Activated CD4-positive, alpha-beta T cell treated with anti-CD3 and anti-CD28 coated beads, Interleukin-2, amount 10 ng/mL, durations not matched to agents 7 days and 5 days (primary cell): ENCODE measurements around the gene NEGR1. TPM values are rescaled to one million over a fixed set of nuclear protein-coding genes. Genes with fewer than 3 reads are reported as not detected.

ENCODE experiments used
- CTCF ChIA-PET: fragments of 350-600 bp; sonication (Branson Sonifier 250); formaldehyde crosslinking; loops from one replicate; lab custom pipeline; 2021; ENCODE audit warnings: antibody characterized with exemption; lab: Charles Lee
- POLR2A ChIA-PET: fragments of 350-600 bp; sonication (Branson Sonifier 250); formaldehyde crosslinking; loops from one replicate; lab custom pipeline; 2021; ENCODE audit warnings: antibody characterized with exemption; lab: Charles Lee
- DNase-seq: peaks from one replicate; pipeline ENCODE4 v3.0.0-alpha.2; 2020
- H3K27ac Mint-ChIP-seq: one replicate; pipeline ENCODE4 v1.8.0; 2021; ENCODE audit warnings: mild to moderate bottlenecking, moderate library complexity, mixed read lengths
- H3K27me3 Mint-ChIP-seq: one replicate; pipeline ENCODE4 v1.8.0; 2021; ENCODE audit warnings: mixed read lengths
- H3K36me3 Mint-ChIP-seq: one replicate; pipeline ENCODE4 v1.8.0; 2021; ENCODE audit warnings: low read depth, mixed read lengths
- H3K4me1 Mint-ChIP-seq: one replicate; pipeline ENCODE4 v1.8.0; 2021; ENCODE audit warnings: mixed read lengths
- H3K4me3 Mint-ChIP-seq: one replicate; pipeline ENCODE4 v1.8.0; 2021; ENCODE audit warnings: mild to moderate bottlenecking, moderate library complexity, mixed read lengths
- H3K9me3 Mint-ChIP-seq: one replicate; pipeline ENCODE4 v1.8.0; 2021; ENCODE audit warnings: mixed read lengths
- total RNA-seq, 2 experiments: library from RNA; stranded (reverse); gene quantifications; one replicate each; pipeline ENCODE4 v1.2.3, GENCODE V29; 2021

Gene NEGR1
- total RNA-seq, 2 experiments from 2014 or later, result not detected

DNA sequence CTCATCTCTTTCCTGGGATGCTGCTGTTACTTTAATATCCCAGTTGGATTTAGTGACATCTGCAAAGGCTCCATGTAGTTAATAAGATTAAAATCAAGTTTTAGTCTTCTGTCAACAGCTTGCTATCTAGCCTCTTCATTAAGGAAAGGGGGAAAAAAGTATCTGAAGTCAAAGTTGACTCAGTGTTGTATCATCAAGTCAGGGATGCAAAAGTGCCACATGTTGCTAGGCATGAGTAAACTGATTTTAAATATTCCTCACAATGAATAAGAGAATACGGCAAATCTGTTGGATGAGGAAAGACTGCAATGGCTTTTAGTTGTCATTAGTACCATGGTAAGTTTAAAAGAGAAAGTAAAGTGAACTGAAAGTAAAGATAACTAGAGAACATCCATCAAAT, 818.3 kb downstream of the NEGR1 start:
- Mint-ChIP-seq H3K36me3 (no peaks in the 10 kb centered on the region), H3K9me3 (no peaks in the 10 kb centered on the region), H3K27ac (no peak overlapping the region), H3K4me3 (no peak overlapping the region), H3K4me1 (no peaks in the 10 kb centered on the region), H3K27me3 (no peaks in the 10 kb centered on the region)
- no peak for DNase-seq
- POLR2A ChIA-PET, result no interaction called here
- CTCF ChIA-PET, result no interaction called here

DNA sequence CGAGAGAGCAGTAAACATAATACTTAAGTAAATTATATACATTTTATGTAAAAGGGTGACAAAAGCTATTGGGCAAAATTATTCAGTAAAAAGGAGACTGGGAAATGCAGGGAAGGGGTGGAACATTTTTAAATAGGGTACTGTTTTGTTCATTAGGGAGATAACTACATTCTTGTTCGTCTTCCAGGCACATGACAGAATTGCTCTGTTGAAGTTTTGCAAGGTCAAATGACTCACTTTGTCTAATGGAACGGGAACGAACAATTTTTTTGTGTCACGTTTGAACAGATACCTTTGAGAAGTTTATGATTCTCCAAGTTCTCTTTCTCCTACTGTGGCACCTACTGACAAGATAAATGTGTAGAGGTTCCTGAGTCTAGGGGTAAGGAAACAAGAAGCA, 819.2 kb downstream of the NEGR1 start:
- no peaks in the 10 kb centered on the region for H3K36me3 Mint-ChIP-seq
- H3K4me1 Mint-ChIP-seq, result no peaks in the 10 kb centered on the region
- H3K27me3 Mint-ChIP-seq, result no peaks in the 10 kb centered on the region
- CTCF ChIA-PET, result no interaction called here
- POLR2A ChIA-PET, result no interaction called here
- no peak overlapping the region for H3K4me3 Mint-ChIP-seq
- no peaks in the 10 kb centered on the region for H3K9me3 Mint-ChIP-seq
- no peak for DNase-seq
- H3K27ac Mint-ChIP-seq, result no peak overlapping the region

DNA sequence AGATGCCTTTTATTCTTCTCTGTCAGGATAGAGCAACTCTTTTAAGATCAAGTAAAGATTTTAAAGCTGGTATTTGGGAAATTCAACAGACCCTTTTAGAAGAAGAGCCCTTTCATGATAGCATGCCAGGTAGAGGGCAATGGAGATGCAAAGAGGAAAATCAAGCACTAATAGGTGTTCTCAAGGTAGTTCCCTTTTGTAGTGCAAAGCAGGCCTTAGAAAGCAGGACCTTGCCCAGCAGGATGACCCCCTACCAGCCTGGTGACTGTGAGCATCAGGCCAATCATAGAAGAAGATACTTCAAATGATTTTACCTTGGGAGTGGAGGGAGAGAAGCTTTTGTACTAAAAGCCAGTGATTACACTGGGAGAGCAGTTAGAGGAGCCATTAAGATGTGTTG, 820.1 kb downstream of the NEGR1 start:
- no peaks in the 10 kb centered on the region for H3K9me3 Mint-ChIP-seq
- ChIA-PET CTCF (no interaction called here), POLR2A (no interaction called here)
- H3K27me3 Mint-ChIP-seq, result no peaks in the 10 kb centered on the region
- no peaks in the 10 kb centered on the region for H3K36me3 Mint-ChIP-seq
- H3K4me3 Mint-ChIP-seq, result no peak overlapping the region
- DNase-seq, result no peak
- H3K4me1 Mint-ChIP-seq, result no peaks in the 10 kb centered on the region
- no peak overlapping the region for H3K27ac Mint-ChIP-seq

DNA sequence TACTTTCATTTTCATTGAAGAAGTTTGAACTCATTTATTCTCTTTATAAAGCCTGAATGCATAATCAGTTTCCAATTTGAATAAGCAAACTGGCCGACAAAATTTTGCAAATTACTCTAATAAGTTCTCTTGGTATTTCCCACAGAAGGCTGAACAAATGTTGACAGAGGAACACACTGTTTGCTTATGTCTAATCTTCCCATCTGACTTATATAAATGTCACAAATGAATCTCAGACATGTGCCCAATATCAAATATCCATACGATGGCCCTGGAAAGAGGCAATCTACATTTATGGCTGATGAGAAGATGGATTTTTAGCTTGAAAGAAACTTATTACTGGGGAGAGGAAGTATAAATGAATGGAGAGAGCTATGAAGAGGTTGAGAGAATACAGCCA, 820.9 kb downstream of the NEGR1 start:
- H3K36me3 Mint-ChIP-seq, result no peaks in the 10 kb centered on the region
- CTCF ChIA-PET, result no interaction called here
- no peaks in the 10 kb centered on the region for H3K4me1 Mint-ChIP-seq
- H3K27ac Mint-ChIP-seq, result no peak overlapping the region
- no peak for DNase-seq
- POLR2A ChIA-PET, result no interaction called here
- no peak overlapping the region for H3K4me3 Mint-ChIP-seq
- H3K9me3 Mint-ChIP-seq, result no peaks in the 10 kb centered on the region
- no peaks in the 10 kb centered on the region for H3K27me3 Mint-ChIP-seq

DNA sequence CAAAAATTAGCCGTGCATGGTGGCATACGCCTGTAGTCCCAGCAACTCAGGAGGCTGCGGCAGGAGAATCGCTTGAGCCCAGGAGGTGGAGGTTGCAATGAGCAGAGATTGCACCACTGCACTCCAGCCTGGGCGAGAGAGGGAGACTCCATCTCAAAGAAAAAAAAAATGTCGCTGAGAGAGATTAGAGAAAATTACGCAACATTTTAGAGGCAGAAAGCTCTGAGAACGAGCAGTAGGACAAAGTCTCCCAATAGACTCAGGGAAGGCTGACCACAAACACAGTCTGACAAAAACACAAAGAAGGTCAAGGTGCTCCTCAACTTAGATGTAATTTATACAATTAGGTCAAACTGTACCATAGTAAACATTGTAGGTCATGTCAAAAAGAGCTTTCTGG, 833.9 kb downstream of the NEGR1 start:
- Mint-ChIP-seq H3K36me3 (no peaks in the 10 kb centered on the region), H3K27ac (no peak overlapping the region), H3K27me3 (no peaks in the 10 kb centered on the region), H3K4me3 (no peak overlapping the region), H3K9me3 (no peaks in the 10 kb centered on the region), H3K4me1 (no peaks in the 10 kb centered on the region)
- CTCF ChIA-PET, result no interaction called here
- DNase-seq, result no peak
- POLR2A ChIA-PET, result no interaction called here

DNA sequence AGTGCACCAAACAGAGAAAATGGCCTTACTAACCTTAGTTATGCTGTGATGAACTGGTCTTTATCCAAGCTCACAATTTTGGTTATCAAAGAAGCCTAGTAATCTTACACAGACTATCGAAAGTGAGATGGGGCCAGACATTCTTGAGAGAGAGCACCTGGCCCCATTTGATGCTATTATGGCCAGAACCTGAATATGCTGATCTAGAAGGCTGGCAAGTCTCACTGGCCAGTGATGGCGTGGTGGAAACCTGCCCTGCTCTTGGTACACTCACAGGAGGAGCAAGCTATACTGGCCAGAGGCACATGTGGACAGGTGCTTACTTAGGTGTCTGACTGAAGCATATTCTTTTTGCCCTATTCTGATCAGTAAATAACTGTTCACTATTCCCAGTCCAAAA, 843.7 kb downstream of the NEGR1 start:
- no peak for DNase-seq
- ChIA-PET POLR2A (no interaction called here), CTCF (no interaction called here)
- H3K27ac Mint-ChIP-seq, result no peak overlapping the region
- H3K27me3 Mint-ChIP-seq, result no peaks in the 10 kb centered on the region
- no peaks in the 10 kb centered on the region for H3K36me3 Mint-ChIP-seq
- H3K9me3 Mint-ChIP-seq, result no peaks in the 10 kb centered on the region
- no peak overlapping the region for H3K4me3 Mint-ChIP-seq
- no peaks in the 10 kb centered on the region for H3K4me1 Mint-ChIP-seq

DNA sequence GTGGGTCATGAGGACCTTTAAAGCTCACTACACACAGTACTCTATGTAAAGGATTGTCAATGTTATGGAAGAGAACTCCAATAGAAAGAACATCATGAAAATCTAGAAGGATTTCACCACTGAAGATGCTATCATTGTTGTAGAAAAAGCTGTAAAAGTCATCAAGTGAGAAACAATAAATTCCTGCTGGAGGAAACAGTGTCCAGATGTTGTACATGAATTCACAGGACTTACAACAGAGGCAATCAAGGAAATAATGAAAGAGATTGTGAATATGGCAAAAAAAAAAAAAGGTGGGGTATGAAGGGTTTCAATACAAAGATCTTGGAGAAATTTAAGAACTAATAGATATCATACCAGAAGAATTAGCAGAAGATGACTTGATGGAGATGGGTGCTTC, 846.4 kb downstream of the NEGR1 start:
- POLR2A ChIA-PET, result no interaction called here
- DNase-seq, result no peak
- H3K36me3 Mint-ChIP-seq, result no peaks in the 10 kb centered on the region
- no peaks in the 10 kb centered on the region for H3K4me1 Mint-ChIP-seq
- H3K4me3 Mint-ChIP-seq, result no peak overlapping the region
- CTCF ChIA-PET, result no interaction called here
- no peaks in the 10 kb centered on the region for H3K27me3 Mint-ChIP-seq
- no peak overlapping the region for H3K27ac Mint-ChIP-seq
- no peaks in the 10 kb centered on the region for H3K9me3 Mint-ChIP-seq

DNA sequence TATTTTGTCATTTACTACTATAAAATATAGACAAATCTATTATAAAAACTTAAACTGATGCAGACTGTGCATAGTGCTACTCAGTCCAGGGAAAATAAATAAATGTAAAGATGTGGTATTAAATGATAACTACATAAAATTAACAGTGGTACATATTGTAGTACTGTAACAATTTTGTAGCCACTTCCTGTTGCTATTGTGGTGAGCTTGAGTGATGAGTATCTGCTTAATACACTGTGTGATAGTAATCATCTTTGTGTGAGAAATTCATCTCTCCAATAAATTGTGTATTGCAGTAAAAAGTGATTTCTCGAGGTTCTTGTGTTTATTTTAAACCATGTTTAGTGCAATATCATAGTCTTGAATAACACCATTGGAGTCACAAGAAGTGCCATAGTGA, 848.1 kb downstream of the NEGR1 start:
- no peaks in the 10 kb centered on the region for H3K4me1 Mint-ChIP-seq
- no peak overlapping the region for H3K4me3 Mint-ChIP-seq
- DNase-seq, result no peak
- H3K27me3 Mint-ChIP-seq, result no peaks in the 10 kb centered on the region
- H3K36me3 Mint-ChIP-seq, result no peaks in the 10 kb centered on the region
- no peak overlapping the region for H3K27ac Mint-ChIP-seq
- CTCF ChIA-PET, result no interaction called here
- POLR2A ChIA-PET, result no interaction called here
- no peaks in the 10 kb centered on the region for H3K9me3 Mint-ChIP-seq

DNA sequence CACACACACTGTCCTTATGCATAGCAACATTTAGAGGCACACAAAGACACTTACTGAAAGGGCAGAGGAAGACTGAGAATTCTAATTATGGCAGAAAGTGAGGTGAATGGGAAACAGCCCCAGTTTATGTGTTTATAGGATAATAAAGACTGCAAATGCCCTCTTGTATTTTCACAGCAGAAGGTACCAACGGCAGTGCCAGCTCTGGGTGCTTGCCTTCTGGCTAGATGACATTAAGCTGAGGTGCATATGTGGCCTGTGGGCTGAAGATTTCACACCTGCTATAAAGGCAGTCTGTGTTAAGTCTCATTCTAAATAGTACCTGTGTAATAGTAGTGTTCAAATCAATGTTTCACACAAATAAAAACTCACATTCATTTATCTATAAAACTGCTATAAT, 854.3 kb downstream of the NEGR1 start:
- DNase-seq, result no peak
- ChIA-PET POLR2A (no interaction called here), CTCF (no interaction called here)
- Mint-ChIP-seq H3K36me3 (no peaks in the 10 kb centered on the region), H3K9me3 (no peaks in the 10 kb centered on the region), H3K4me1 (no peaks in the 10 kb centered on the region), H3K4me3 (no peak overlapping the region), H3K27ac (no peak overlapping the region), H3K27me3 (no peaks in the 10 kb centered on the region)

DNA sequence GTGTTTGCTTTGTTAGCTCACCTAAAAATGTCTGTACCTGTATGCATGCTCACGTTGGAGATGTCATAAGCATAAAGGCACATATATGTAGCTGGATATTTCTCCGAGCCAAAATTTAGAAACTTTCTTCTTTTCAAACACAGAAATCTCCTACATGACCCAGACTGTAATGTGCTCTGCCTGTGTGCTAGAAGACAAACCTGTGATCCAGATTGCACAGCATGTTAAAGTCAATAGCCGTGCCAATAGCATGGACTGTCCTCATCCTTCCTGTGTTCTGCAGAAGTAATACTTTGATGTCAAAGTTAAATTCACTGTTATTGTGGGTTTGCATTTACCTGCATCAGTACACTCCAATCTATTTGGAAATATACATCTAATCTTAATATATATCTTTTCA, 855.3 kb downstream of the NEGR1 start:
- CTCF ChIA-PET, result no interaction called here
- Mint-ChIP-seq H3K36me3 (no peaks in the 10 kb centered on the region), H3K27ac (no peak overlapping the region)

DNA sequence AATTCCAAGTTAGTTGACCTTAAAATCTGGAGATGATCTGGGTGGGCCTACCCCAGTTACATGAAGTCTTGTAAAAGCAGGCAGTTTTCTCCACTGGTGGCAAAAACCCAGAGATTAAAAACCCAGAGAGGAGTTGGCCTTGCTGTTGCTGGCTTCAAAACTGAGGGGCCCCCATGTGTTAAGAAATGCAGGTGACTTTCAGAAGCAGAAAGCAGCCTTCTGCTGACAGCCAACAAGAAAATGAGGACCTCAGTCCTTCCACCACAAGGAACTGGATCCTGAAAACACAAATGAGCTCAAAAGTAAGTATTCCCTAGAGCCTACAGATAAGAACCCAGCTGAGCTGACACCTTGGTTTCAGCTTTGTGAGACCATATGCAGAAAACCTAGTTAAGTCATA, 857.8 kb downstream of the NEGR1 start:
- H3K4me3 Mint-ChIP-seq, result no peak overlapping the region
- ChIA-PET CTCF (no interaction called here), POLR2A (no interaction called here)
- no peaks in the 10 kb centered on the region for H3K4me1 Mint-ChIP-seq
- no peaks in the 10 kb centered on the region for H3K27me3 Mint-ChIP-seq
- no peak for DNase-seq
- H3K27ac Mint-ChIP-seq, result no peak overlapping the region
- no peaks in the 10 kb centered on the region for H3K9me3 Mint-ChIP-seq
- H3K36me3 Mint-ChIP-seq, result no peaks in the 10 kb centered on the region

More for the DNA sequence above, 855.3 kb downstream of the NEGR1 start:
- Mint-ChIP-seq H3K9me3 (no peaks in the 10 kb centered on the region), H3K4me1 (no peaks in the 10 kb centered on the region), H3K27me3 (no peaks in the 10 kb centered on the region), H3K4me3 (no peak overlapping the region)
- DNase-seq, result no peak
- POLR2A ChIA-PET, result no interaction called here

DNA sequence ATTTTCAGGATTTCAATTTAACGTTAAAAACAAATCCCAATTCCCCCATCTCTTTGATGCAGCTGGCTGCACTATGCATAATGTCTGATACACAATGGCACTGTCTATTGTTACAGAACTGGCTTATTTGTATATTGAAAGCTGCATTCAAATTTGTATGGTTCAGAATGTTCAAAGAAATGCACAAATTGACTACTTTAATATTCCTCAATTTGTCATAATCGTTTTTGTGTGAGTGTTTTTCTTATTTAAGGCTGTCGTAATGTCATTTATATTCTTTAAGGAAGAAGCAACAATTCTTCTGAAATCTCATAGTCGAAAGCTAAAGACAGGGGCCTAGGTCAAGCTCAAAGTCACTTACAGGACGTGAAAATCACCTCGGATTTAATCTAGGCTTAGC, 860.1 kb downstream of the NEGR1 start:
- Mint-ChIP-seq H3K9me3 (no peaks in the 10 kb centered on the region), H3K4me1 (no peaks in the 10 kb centered on the region), H3K27ac (no peak overlapping the region), H3K4me3 (no peak overlapping the region), H3K27me3 (no peaks in the 10 kb centered on the region), H3K36me3 (no peaks in the 10 kb centered on the region)
- ChIA-PET CTCF (no interaction called here), POLR2A (no interaction called here)
- no peak for DNase-seq

DNA sequence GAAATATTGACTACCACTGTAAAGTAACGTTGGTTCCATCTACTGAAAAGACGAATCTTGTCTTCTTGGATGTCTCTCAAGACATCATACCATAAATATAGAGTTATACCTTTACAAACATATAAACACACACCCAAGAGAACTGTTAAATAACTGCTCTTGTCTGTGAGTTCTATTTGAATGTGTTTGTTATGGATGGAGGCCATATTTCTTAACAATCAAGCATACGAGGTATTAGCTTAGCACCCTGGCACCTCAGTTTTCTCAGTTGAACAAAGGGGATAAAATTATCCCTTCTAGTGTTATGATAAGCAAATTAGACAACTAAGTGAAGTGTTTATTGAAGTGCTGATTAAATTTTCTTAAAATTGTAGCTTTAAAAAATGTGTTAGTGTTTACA, 864.9 kb downstream of the NEGR1 start:
- DNase-seq, result no peak
- no peaks in the 10 kb centered on the region for H3K4me1 Mint-ChIP-seq
- CTCF ChIA-PET, result no interaction called here
- no peaks in the 10 kb centered on the region for H3K36me3 Mint-ChIP-seq
- no peak overlapping the region for H3K4me3 Mint-ChIP-seq
- H3K27me3 Mint-ChIP-seq, result no peaks in the 10 kb centered on the region
- POLR2A ChIA-PET, result no interaction called here
- no peak overlapping the region for H3K27ac Mint-ChIP-seq
- no peaks in the 10 kb centered on the region for H3K9me3 Mint-ChIP-seq

DNA sequence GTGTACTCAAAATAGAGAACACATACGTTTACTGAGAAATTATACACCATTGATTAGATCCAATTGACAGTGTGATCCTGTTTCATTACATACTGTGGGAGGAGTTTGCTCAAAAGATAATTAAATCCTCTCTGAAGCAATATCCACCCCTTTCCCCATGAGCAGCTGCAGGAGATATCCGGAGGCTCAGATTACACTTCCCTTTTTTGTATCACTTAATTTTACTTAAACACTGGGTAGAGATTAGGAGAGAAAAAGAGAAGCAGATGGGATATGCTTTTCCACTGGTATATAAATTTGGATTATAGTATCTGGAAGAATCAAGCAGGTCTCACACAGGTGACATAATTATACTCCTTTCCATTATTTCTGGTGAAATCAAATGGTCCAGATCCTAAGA, 868.2 kb downstream of the NEGR1 start:
- Mint-ChIP-seq H3K27me3 (no peaks in the 10 kb centered on the region), H3K9me3 (no peaks in the 10 kb centered on the region), H3K27ac (no peak overlapping the region), H3K4me3 (no peak overlapping the region), H3K4me1 (no peaks in the 10 kb centered on the region), H3K36me3 (no peaks in the 10 kb centered on the region)
- POLR2A ChIA-PET, result no interaction called here
- CTCF ChIA-PET, result interaction anchor here (1.0 kb wide), 1 partner anchor 11 kb away, joined by 3 read pairs; no protein-coding TSS in a partner anchor
- no peak for DNase-seq
